Measurements from ENCODE around the gene ASTN2. TPM values are rescaled to one million over a fixed set of nuclear protein-coding genes. Genes with fewer than 3 reads are reported as not detected.
"Not testable (repeated sequence)": the region's sequence is repeated elsewhere in the genome, so short reads cannot be mapped to it uniquely, and the experiment has no call there.

The ASTN2 gene
- total RNA-seq, 1 donor from 2014 or later, result 4.2 TPM

DNA sequence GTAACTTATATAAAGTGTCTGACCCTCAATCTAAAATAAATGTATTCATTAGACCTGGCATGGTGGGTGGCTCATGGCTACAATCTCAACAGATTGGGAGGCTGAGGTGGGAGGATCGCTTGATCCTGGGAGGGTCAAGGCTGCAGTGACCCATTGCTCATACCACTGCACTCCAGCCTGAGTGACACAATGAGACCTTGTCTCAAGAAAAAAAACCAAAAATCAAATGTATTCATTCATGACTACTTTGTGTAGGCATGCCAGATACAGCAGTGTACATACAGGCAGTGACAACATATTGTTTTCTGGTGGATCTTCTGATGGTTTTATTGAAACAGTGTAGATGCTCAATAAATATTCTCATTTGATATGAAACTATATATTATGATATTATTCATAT lies 526.8 kb downstream of the ASTN2 start:
- intact Hi-C loops (cut with micrococcal nuclease), result no loop called here

DNA sequence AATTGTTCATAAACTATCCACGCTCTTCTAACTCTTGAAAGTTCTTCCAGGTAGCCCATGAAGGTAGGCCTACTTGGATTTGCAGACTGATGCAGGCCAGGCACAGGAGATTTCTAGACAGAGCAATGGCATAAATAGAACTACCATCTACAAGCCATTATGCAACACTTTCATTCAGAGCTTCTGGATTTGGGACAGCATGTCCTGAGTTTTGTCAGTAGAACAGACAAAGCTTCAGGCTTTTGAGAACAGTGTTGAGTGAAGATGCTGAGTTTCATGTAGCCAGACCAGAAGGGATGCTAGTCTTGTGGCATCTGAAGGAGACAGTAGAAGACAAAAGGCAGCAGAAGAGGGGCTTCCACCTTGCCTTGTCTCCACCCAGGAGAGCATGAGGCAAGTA lies 531.2 kb downstream of the ASTN2 start:
- intact Hi-C loops (cut with micrococcal nuclease), result no loop called here

DNA sequence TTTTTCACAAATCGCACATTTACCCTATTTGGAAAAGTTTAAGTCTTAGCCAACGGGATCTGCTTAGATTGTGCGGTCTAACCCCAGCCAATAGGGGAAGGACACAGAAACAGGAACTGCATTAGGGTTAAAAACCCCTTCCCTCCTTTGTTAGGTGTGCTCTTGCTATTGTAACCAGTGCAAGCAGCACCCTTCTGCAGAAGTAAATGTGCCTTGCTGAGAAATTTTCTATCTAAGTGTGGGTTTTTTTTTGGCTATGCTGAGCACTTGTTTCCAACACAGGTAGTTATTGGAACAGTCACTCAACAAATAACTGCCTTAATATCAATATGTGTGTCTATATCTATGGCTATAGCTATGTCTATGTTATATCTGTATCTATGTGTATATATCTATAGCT lies 537.8 kb downstream of the ASTN2 start:
- intact Hi-C loops (cut with micrococcal nuclease), result no loop called here

DNA sequence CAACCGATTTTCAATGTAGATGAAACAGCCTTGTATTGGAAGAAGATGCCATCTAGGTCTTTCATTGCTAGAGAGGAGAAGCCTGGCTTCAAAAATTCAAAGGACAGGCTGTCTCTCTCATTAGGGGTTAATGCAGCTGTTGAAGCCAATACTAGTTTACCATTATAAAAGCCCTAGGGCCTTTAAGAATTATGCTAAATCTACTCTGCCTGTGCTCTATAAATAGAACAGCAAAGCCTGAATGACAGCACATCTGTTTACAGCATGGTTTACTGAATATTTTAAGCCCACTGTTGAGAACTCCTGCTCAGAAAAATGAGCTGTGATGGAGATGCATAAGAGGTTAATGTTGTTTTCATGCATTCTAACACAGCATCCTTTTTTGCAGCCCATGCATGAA lies 539.3 kb downstream of the ASTN2 start:
- intact Hi-C loops (cut with micrococcal nuclease), result no loop called here

DNA sequence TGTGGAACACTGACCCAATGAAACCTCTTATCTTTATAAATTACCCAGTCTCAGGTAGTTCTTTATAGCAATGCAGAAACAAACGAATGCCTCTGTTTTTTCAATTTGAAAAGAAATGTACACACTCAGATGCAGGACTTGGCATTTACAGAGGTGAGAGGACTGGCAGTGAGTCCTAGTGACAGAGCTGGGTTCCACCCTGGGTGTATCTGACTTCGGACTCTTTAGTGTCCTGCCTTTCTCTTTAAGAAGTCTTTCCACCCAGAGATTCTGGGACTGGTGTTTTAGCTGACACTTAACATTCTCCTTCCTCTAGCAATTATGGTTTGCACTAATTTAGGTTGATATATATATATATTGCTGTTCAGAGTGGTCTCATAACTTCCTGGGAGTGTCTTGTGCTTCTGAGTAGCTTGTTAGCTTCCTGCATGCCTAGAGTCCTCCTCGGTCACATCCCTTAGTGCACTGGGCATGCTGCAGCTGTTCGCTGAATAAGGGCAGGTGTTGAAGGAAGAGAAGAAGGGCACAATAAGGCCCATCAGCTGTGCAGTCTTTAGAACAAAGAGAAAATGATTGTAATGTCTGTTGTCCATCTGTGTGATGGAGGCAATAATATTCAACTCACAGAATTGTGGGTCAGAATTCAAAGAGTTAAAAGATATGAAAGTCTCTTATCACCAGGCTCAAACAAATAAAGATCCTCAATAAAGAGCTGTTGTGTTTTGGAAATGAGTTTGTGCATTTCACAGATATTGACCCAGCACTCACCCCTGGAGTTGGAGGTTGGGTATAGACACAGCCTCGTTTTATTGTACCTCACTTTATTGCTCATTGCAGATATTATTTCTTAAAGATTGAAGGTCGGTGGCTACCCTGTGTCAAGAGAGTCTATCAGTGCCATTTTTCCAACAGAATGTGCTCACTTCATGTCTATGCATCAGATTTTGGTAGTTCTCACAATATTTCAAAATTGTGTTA lies 540.6 kb downstream of the ASTN2 start:
- intact Hi-C loops (cut with micrococcal nuclease), result no loop called here

DNA sequence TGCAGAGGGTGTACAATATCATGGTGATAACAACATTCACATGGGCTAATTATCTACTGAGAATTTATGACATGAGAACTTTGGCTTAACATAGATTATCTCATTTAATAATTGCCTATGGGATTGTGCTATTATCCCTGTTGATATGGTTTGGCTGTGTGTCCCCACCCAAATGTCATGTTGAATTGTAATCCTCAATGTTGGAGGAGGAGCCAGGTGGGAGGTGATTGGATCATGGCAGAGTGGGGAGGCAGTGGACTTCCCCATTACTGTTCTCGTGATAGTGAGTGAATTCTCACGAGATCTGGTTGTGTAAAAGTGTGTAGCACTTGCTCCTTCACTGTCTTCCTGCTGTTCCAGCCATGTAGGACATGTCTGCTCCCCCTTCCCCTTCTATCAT lies 541.4 kb downstream of the ASTN2 start:
- intact Hi-C loops (cut with micrococcal nuclease), result no loop called here

DNA sequence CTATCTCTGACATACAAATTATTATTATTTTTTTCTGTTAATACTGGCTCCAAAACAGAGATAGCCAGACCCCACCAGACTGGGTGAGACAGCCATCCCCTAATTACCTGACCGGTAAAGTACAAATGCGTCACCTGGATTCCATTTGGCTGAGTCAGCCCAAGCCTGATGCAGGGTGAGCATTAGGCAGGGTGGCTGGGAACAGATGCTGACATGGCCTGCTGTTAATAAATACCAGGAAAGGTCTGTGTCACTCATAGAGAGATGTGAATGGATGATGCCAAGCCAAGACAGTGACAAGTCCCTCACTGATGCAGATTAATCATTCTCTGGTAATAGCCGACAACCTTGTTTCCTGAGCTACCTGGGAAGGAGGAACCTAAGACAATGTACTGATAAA lies 544.3 kb downstream of the ASTN2 start:
- intact Hi-C loops (cut with micrococcal nuclease), result no loop called here

DNA sequence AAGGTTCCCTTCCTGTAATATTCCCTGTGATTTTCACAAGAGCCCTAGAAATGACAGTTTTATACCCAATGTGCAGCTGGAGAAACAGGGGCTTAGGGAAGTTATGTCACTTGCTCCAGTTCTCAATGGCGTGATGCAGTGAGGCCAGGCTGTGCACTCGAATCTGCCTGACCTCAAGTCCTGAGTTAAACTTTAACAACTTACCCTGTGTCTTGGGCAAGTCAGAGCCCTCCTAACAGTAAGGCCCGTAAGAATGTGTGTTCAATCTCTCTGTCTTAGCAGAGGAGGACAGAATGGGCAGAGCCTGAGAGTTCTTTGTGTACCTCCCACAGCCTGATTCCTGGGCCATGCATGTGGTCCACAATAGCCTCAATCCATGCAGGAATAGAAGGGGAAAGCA lies 546.7 kb downstream of the ASTN2 start:
- intact Hi-C loops (cut with micrococcal nuclease), result no loop called here

DNA sequence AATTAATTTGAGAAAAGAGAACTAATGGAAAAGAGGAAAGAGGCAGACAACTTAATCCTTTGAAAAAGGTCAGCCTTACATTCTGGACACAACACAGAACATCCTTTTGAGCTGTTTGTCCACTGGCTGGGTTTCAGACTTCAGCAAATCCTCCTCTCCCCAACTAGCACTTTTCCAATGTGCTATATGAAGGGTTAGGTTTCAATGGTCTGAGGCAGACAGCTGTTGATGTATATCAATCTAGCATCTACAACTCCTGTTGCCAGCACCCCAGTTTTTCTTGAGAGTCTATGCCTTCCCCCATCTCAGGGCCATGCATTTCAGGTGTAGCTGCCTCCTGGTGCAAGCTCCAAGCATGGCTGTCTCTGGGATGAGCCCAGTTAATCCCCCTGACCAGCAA lies 553.5 kb downstream of the ASTN2 start:
- intact Hi-C loops (cut with micrococcal nuclease), result no loop called here

DNA sequence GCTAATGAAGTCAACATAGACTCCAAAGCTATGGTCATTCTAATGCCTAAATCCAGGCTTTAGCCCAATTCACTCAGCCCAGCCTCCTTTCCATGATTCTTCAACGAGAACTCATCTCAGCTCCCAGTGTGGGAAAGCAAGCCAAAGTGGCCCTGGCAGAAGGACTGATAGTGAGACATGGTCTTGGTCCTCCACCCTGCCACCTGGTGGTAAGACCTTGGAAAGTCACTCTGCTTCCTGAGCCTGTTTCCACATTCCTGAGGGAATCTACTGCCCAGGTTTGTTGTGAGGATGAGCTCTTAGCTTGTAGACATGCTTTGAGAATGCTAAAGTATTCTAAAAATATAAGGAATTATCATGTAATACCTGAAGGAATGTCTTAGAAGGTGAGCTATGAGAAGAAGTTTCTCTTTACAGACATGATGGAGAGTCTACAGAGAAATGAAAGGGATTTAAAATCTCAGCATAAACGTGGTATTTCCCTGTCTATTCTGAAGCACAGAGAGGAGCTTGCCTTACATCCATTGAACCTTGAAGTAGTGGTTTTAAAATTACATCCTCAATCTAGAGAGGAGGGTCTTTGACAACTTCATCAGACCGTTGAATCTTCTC lies 554.2 kb downstream of the ASTN2 start:
- intact Hi-C loops (cut with micrococcal nuclease), result loop anchor here (1.0 kb wide), 1 partner anchor 123 kb away; no protein-coding TSS in a partner anchor

DNA sequence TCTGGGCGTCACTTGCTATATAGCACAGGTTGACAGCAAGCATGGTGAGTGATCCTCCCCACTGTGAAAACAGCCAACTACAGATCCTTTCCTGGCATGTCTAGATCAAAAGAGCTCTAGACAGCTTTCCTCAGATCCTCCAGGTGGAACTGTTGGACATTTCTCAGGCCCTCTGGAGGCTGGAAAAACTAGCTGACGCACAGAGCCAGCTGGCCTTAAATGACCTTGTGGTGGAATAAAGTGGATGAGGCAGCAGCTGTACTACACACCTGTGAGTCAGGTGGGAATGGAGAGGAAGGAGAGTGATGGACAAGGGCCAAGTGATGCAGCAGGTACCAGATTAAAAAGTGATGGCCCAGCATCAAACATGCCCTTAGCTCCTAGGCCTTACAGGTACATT lies 555.1 kb downstream of the ASTN2 start:
- intact Hi-C loops (cut with micrococcal nuclease), result loop anchor here (1.0 kb wide), 1 partner anchor 122 kb away; no protein-coding TSS in a partner anchor

DNA sequence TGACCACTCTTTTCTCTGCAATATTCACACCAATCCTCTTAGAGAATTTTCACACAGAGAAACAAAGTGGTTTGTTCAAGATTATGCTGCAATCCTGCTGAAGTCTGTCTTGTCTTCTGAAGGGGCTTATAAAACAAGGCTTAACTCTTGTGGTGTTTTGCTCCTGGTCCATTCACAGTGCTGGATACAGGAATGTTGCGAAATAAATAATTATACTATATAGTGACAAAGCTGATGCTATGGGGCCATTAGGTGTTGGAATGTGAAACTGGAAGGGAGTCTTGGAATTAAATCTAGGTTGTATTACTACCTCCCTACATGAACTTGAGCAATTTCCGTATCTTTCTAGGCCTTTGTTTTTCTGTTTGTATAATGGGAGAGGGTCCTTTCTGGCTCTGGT lies 557.5 kb downstream of the ASTN2 start:
- intact Hi-C loops (cut with micrococcal nuclease), result no loop called here

DNA sequence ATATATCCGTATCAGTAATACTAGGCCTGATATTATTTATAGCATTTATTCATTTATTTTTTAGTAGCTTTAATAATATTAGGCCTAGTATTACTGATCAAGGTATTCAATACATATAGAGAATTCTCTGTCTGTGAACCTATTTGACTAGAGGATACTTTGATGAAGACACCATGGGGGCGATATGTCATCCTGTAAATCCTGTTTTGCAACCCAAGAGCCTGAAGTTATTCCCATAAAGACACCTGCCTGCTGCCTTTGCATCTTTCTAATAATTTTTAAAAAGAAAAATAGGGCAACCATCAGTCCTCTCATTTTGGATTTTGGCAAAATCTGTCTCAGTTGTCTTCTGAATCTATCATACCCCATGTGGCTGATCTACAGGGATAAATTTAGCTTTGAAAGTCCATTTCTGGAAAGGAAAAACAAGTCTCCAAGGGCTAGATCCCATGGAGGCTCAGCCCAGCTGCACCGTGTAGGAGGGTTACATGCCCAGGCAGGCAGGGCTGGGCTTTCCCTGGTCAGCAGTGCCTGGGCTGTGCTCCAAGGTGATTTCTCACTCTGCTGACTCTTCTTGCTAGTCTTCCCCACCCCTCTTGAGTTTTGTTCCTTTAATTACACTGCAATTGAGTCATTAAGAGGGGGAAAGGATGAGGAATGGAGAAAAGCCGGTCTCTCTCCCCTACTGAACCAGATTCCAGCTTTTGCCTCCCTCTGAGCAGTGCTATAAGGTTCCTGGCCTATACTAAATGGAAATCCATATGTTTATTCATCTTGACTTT lies 558.8 kb downstream of the ASTN2 start:
- intact Hi-C loops (cut with micrococcal nuclease), result no loop called here

DNA sequence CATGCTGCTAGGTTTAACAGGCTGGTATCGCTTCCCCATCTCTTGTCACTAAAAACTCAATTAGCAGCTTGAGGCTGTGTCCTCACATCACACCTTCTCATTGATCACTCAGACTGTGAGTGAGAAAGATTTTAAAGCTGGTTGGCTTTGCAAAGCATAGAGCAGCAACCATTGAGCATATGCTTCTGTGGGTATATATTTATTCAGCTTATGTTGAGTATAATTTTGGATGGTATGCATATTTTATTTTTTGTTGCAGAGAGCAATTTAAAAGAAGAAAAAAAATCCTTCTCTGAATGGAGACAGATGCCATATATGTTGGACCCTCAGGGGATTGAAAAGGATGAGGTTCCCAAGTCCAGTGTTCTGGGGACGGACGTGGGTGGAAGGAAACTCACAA lies 565.1 kb downstream of the ASTN2 start:
- intact Hi-C loops (cut with micrococcal nuclease), result no loop called here

DNA sequence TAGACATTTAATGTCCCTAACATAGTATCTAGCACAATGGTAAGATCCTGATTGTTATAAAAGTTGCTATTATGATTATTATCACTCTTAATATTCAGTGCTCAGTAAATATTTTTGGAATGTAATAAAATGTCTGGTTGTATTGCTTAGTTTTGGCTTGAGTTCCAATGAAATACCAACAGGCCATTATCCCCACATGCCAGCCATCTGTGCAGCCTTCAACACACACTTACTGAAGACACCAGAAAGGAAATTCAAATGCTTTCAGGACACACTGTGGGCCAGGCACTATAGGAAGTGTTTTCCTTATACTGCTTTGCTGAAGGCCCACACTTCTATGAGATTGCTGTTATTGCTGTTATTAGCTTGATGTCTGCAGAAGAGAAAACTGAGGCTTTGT lies 570.2 kb downstream of the ASTN2 start:
- intact Hi-C loops (cut with micrococcal nuclease), result no loop called here

DNA sequence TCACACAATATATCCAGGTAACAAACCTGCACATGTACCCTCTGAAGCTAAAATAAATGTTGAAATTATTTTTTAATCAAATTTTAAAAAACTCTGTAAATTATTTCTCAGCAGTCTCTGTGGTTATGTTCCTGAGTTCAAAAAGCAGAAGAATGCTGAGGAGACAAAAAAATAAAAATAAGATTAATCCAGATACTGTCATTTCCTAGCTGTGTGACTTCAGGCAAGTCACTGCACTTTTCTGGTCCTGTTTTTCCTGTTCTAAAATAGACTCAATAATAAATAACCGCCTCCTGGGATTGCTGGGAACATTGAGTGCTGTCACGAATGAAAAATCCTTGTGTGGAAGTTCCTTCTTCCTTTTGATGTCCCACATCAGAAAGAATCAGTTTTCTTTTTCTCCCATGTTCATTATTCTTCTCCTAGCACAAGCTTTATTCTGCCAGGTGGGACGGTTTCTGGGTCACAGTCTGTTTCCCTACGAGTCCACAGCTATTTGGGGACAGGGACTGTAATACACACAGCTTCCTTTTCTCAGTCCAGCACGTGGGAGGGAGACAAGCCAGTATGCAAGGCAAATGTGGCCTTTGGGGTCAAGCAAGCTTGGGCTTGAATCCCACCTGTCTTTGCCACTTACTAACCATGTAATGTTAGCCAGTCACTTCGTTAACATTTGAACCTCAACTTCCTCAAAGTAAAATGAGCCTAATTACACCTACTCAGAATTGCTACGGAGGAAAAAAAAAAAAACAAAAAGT lies 570.8 kb downstream of the ASTN2 start:
- intact Hi-C loops (cut with micrococcal nuclease), result no loop called here

DNA sequence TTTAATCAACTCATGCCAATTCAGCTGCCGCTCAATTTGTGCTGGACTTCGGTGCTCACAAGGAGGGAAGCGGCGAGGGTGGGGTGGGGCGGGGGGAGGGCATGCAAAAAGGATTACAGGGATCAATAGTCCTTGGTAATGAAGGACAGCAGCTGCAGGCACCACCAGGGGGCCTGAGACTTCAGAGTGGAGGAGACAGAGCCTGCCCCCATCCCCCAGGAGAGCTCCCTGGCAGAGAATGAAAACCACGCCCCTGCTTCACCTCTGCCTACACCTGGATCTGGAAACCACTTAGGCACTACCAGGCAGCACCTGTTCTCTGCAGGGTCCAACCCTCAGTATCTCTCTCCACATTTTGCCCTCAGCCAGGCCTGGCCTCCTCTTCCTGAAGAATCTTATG lies 572.2 kb downstream of the ASTN2 start:
- intact Hi-C loops (cut with micrococcal nuclease), result no loop called here

DNA sequence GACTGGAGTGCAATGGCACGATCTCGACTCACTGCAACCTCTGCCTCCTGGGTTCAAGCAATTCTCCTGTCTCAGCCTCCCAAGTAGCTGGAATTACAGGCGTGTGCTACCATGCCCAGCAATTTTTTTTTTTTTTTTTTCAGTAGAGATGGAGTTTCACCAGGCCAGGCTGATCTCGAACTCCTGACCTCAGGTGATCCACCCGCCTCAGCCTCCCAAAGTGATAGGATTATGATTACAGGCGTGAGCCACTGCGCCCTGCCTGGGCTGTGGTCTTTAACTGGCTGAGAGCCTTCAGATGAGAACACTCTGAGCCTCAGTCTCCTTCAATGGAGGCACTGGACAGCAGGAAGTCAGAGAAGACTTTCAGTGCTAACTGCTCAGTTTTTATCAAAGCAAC lies 576.4 kb downstream of the ASTN2 start:
- intact Hi-C loops (cut with micrococcal nuclease), result not testable (repeated sequence)

DNA sequence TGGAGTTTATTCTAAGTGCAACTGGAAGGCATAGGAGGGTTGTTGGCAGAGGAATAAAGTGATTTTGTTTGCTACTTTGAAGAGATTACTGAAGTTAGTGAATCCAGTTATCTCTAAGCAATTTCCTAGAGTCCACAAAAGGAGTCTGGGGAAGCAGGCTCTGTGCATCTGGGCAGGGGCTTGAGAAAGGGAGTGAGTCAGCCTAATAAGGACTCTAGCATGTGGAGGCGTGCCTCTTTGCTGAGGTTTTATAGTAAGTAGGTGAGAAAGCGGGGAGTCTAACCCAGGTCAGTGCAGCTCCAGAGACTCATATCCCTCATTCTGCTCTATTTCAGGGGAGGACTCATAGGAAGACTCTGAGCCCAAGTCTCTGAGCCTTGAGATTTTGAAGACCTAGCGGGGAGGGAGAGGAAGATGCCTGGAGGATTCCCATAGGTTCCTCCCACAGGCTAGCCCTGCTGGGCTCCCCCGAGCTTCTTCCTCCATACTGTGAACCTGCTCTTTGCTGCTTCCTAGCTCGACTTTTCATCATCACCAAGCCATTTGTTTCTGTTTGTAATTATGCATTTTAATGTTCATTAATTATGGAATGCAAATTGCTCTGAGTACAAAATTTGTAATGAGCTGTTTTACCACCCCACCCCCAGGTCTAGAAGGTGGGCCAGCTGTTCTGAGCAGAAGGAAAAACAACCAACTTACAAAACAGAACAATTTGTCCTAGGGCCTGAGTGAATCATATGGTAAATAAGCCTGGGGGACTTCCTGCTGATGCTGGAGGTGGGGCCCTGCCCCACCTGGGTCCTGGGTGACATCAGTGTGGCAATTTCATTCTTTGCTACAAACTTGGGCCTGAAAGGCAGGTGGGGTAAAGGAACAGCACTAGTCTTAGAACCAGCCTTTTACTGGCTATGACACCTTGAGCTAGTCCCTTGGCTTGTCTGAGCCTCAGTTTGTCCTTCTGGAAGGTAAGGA lies 577.6 kb downstream of the ASTN2 start:
- intact Hi-C loops (cut with micrococcal nuclease), result no loop called here

DNA sequence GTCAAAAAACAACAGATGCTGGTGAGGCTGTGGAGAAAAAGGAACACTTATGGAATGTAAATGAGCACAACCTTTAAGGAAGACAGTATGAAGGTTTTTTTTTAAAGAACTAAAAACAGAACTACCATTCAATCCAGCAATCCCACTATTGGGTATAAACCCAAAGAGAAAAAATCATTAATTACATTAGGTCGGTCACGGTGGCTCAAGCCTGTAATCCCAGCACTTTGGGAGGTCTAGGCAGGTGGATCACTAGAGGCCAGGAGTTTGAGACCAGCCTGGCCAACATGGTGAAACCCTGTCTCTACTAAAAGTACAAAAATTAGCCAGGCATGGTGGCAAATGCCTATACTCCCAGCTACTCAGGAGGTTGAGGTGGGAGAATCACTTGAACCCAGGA lies 584.5 kb downstream of the ASTN2 start:
- intact Hi-C loops (cut with micrococcal nuclease), result not testable (repeated sequence)
